GM19193 (cell line): Measurements from ENCODE around the gene DGKA.

Experiments used
- POLR2A ChIP-seq: IDR thresholded peaks from 4 replicates; pipeline ENCODE4 v1.6.1; 2011; ENCODE audit not compliant: insufficient read depth, insufficient read length; ENCODE audit errors: extremely low read depth

DGKA gene

GRCh38 chr12:55930771-55931316, at the start of gene DGKA:
Gene DGKA, plus strand, starts transcription at chr12:55931162. Its CDS starts 5,342 bp downstream, at chr12:55936504.
- no peak for TF ChIP-seq POLR2A

GRCh38 chr12:55885113-55885512, 45.8 kb upstream of the DGKA start:
- TF ChIP-seq POLR2A: no peak

- no peak for TF ChIP-seq POLR2A
Measured at GRCh38 chr12:55891310-55891709, 39.7 kb upstream of the DGKA start.

- TF ChIP-seq POLR2A: no peak
Measured at GRCh38 chr12:55893723-55894122, 37.2 kb upstream of the DGKA start.

GRCh38 chr12:55899082-55899481, 31.9 kb upstream of the DGKA start:
- no peak for TF ChIP-seq POLR2A

- TF ChIP-seq POLR2A: no peak
Measured at GRCh38 chr12:55901881-55902490, 29.0 kb upstream of the DGKA start.

GRCh38 chr12:55906056-55906455, 24.9 kb upstream of the DGKA start:
- TF ChIP-seq POLR2A: no peak

- no peak for TF ChIP-seq POLR2A
Measured at GRCh38 chr12:55908726-55909512, 22.0 kb upstream of the DGKA start.

GRCh38 chr12:55909513-55909884, 21.5 kb upstream of the DGKA start:
- TF ChIP-seq POLR2A: no peak

- no peak for TF ChIP-seq POLR2A
Measured at GRCh38 chr12:55912908-55913307, 18.1 kb upstream of the DGKA start.

- no peak for TF ChIP-seq POLR2A
Measured at GRCh38 chr12:55915482-55915859, 15.5 kb upstream of the DGKA start.

GRCh38 chr12:55922126-55922525, 8.8 kb upstream of the DGKA start:
- no peak for TF ChIP-seq POLR2A

GRCh38 chr12:55925371-55925770, 5.6 kb upstream of the DGKA start:
- no peak for TF ChIP-seq POLR2A

- TF ChIP-seq POLR2A: no peak
Measured at GRCh38 chr12:55925870-55926737, 4.9 kb upstream of the DGKA start.
